ENCODE data around the gene SLIT2.

DNA sequence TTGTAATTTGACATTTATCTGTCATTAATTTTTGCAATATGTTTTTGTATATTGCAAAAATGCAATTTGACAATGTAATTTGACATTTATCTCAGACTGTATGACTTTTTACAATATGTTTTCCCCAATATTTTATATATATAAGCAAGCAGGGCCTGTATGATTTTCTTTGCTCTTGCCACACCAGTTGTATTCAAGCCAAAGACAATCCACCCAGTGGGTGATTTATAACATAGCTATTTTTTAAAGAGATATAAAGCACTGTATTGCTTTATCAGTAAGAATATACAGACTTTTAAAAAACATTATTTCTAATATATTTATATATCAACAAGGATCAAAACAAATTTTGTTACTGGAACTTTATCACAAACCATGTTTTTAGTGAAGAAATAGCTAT is 47.3 kb downstream of the SLIT2 start:
- TF ChIP-seq CTCF (IDR thresholded peaks at IDR 0.05) (no peak), POLR2A (IDR thresholded peaks at IDR 0.05) (no peak)
